AG08396 (cell line): ENCODE measurements around the gene ROBO3.
A peak's percentile ranks its signal among the peaks of the same experiment; 100 is the strongest.

ENCODE experiments used
- DNase-seq: peaks from one replicate; pipeline ENCODE4 v3.0.0; 2012; ENCODE audit warnings: low spot score, mixed read lengths

The ROBO3 gene

GRCh38 chr11:124865181-124865901 is at the start of gene ROBO3:
Gene ROBO3, plus strand, starts transcription at chr11:124865432. Its CDS starts 146 bp downstream, at chr11:124865578.
- no peak for DNase-seq

- DNase-seq = no peak
These were observed 48.2 kb upstream of the ROBO3 start for GRCh38 chr11:124817036-124817435.

- DNase-seq = no peak
These were observed 43.1 kb upstream of the ROBO3 start for GRCh38 chr11:124821995-124822730.

- no peak for DNase-seq
These were observed 41.5 kb upstream of the ROBO3 start for GRCh38 chr11:124823512-124824376.

GRCh38 chr11:124825876-124826275 is 39.4 kb upstream of the ROBO3 start:
- no peak for DNase-seq

GRCh38 chr11:124829986-124830385 is 35.2 kb upstream of the ROBO3 start:
- no peak for DNase-seq

GRCh38 chr11:124830749-124831148 is 34.5 kb upstream of the ROBO3 start:
- no peak for DNase-seq

GRCh38 chr11:124831897-124832296 is 33.3 kb upstream of the ROBO3 start:
- DNase-seq = no peak

GRCh38 chr11:124832571-124832970 is 32.7 kb upstream of the ROBO3 start:
- DNase-seq = no peak

- no peak for DNase-seq
These were observed 30.6 kb upstream of the ROBO3 start for GRCh38 chr11:124834526-124835180.

GRCh38 chr11:124835918-124836317 is 29.3 kb upstream of the ROBO3 start:
- DNase-seq = no peak

- DNase-seq = peak; percentile 79
These were observed 27.8 kb upstream of the ROBO3 start for GRCh38 chr11:124837491-124837856.

GRCh38 chr11:124838805-124839127 is 26.5 kb upstream of the ROBO3 start:
- DNase-seq = no peak

GRCh38 chr11:124839128-124839971 is 25.9 kb upstream of the ROBO3 start:
- DNase-seq = no peak

- no peak for DNase-seq
These were observed 25.1 kb upstream of the ROBO3 start for GRCh38 chr11:124839972-124840621.

GRCh38 chr11:124840666-124841065 is 24.6 kb upstream of the ROBO3 start:
- no peak for DNase-seq

GRCh38 chr11:124841201-124841600 is 24.0 kb upstream of the ROBO3 start:
- DNase-seq = no peak

- no peak for DNase-seq
These were observed 23.4 kb upstream of the ROBO3 start for GRCh38 chr11:124841840-124842239.

- DNase-seq = no peak
These were observed 22.9 kb upstream of the ROBO3 start for GRCh38 chr11:124842305-124842704.

GRCh38 chr11:124843616-124843910 is 21.7 kb upstream of the ROBO3 start:
- no peak for DNase-seq

GRCh38 chr11:124844664-124845079 is 20.6 kb upstream of the ROBO3 start:
- no peak for DNase-seq
